Measurements from ENCODE around the gene NPAT. TPM values are rescaled to one million over a fixed set of nuclear protein-coding genes. Genes with fewer than 3 reads are reported as not detected.

The NPAT gene
- total RNA-seq, 1 experiment from 2014 or later, result 27.9 TPM

- Histone ChIP-seq H3K36me3 (ENCODE audit: insufficient read depth, low read length, poor library complexity, severe bottlenecking) (peaks cover 10% of the 10 kb centered on the region), H3K27me3 (replicated peaks; ENCODE audit: insufficient read depth, low read depth, low read length, poor library complexity) (no peaks in the 10 kb centered on the region), H3K9me3 (ENCODE audit: low read depth, low read length, poor library complexity, severe bottlenecking) (no peaks in the 10 kb centered on the region), H3K27ac (ENCODE audit: low read depth, low read length, poor library complexity, severe bottlenecking) (no peak overlapping the region), H3K4me3 (ENCODE audit: low read depth, low read length, poor library complexity, severe bottlenecking) (no peak overlapping the region), H3K4me1 (ENCODE audit: insufficient read depth, low read length, poor library complexity, severe bottlenecking) (peaks cover 5% of the 10 kb centered on the region)
- ChIA-PET POLR2A (ENCODE audit: low non-redundant PET) (no interaction called here), CTCF (no interaction called here)
- no TSS peak for BruUV-seq (replicated peaks)
- intact Hi-C loops (cut with micrococcal nuclease; ENCODE audit: unreplicated experiment), result no loop called here
- TF ChIP-seq CTCF (conservative IDR thresholded peaks at IDR 0.05; ENCODE audit: low read depth, low read length), result no peak
- TF ChIP-seq EZH2 (IDR thresholded peaks at IDR 0.05; ENCODE audit: borderline replicate concordance, low read depth, low read length, poor library complexity, severe bottlenecking), result no peak
- no peak for DNase-seq (ENCODE audit: low spot score)
These were observed 93.7 kb downstream of the NPAT start for GRCh38 chr11:108128772-108129171.

- CTCF ChIA-PET, result no interaction called here
- BruUV-seq (replicated peaks), result no TSS peak
These were observed 97.3 kb downstream of the NPAT start for GRCh38 chr11:108125096-108125495.

GRCh38 chr11:108122166-108122628 lies 100.2 kb downstream of the NPAT start:
- POLR2A ChIA-PET (ENCODE audit: low non-redundant PET), result no interaction called here
- BruUV-seq (replicated peaks), result TSS peak; percentile 55
- no peak for DNase-seq (ENCODE audit: low spot score)

More at GRCh38 chr11:108125096-108125495, 97.3 kb downstream of the NPAT start:
- Histone ChIP-seq H3K36me3 (ENCODE audit: insufficient read depth, low read length, poor library complexity, severe bottlenecking) (no peaks in the 10 kb centered on the region), H3K27ac (ENCODE audit: low read depth, low read length, poor library complexity, severe bottlenecking) (no peak overlapping the region), H3K4me3 (ENCODE audit: low read depth, low read length, poor library complexity, severe bottlenecking) (no peak overlapping the region), H3K27me3 (replicated peaks; ENCODE audit: insufficient read depth, low read depth, low read length, poor library complexity) (no peaks in the 10 kb centered on the region), H3K4me1 (ENCODE audit: insufficient read depth, low read length, poor library complexity, severe bottlenecking) (peaks cover 9% of the 10 kb centered on the region), H3K9me3 (ENCODE audit: low read depth, low read length, poor library complexity, severe bottlenecking) (no peaks in the 10 kb centered on the region)
- TF ChIP-seq EZH2 (IDR thresholded peaks at IDR 0.05; ENCODE audit: borderline replicate concordance, low read depth, low read length, poor library complexity, severe bottlenecking), result no peak
- no peak for TF ChIP-seq CTCF (conservative IDR thresholded peaks at IDR 0.05; ENCODE audit: low read depth, low read length)
- POLR2A ChIA-PET (ENCODE audit: low non-redundant PET), result no interaction called here
- DNase-seq (ENCODE audit: low spot score), result no peak
- intact Hi-C loops (cut with micrococcal nuclease; ENCODE audit: unreplicated experiment), result no loop called here

More at GRCh38 chr11:108122166-108122628, 100.2 kb downstream of the NPAT start:
- peak overlapping the region; percentile 75 for H3K27ac ChIP-seq (ENCODE audit: low read depth, low read length, poor library complexity, severe bottlenecking)
- CTCF ChIA-PET, result no interaction called here
- intact Hi-C loops (cut with micrococcal nuclease; ENCODE audit: unreplicated experiment), result no loop called here
- H3K4me1 ChIP-seq (ENCODE audit: insufficient read depth, low read length, poor library complexity, severe bottlenecking), result peaks cover 9% of the 10 kb centered on the region
- no peaks in the 10 kb centered on the region for H3K36me3 ChIP-seq (ENCODE audit: insufficient read depth, low read length, poor library complexity, severe bottlenecking)
- TF ChIP-seq CTCF (conservative IDR thresholded peaks at IDR 0.05; ENCODE audit: low read depth, low read length) (no peak), EZH2 (IDR thresholded peaks at IDR 0.05; ENCODE audit: borderline replicate concordance, low read depth, low read length, poor library complexity, severe bottlenecking) (no peak)
- no peaks in the 10 kb centered on the region for H3K27me3 ChIP-seq (replicated peaks; ENCODE audit: insufficient read depth, low read depth, low read length, poor library complexity)
- H3K9me3 ChIP-seq (ENCODE audit: low read depth, low read length, poor library complexity, severe bottlenecking), result no peaks in the 10 kb centered on the region
- peak overlapping the region; percentile 71 for H3K4me3 ChIP-seq (ENCODE audit: low read depth, low read length, poor library complexity, severe bottlenecking)

Measured in A673 (cell line).